GM23248 (cell line): ENCODE measurements around the gene JOSD2.

Source experiments
- EZH2 ChIP-seq: fragments of 200-600 bp; sonication (generic); IDR thresholded peaks from 2 replicates; pipeline ENCODE4 v1.6.1; 2018; ENCODE audit warnings: antibody characterized with exemption, mild to moderate bottlenecking; ENCODE audit not compliant: insufficient read depth, poor library complexity, severe bottlenecking
- EZH2phosphoT487 ChIP-seq: fragments of 200-600 bp; sonication (generic); IDR thresholded peaks from 2 replicates; pipeline ENCODE4 v1.6.1; 2018; ENCODE audit warnings: antibody characterized with exemption, moderate library complexity, mild to moderate bottlenecking, low read depth; ENCODE audit not compliant: insufficient read depth

- TF ChIP-seq EZH2 = no peak
- no peak for TF ChIP-seq EZH2phosphoT487
Observed at GRCh38 chr19:50554212-50554611, 43.2 kb upstream of the JOSD2 start.
